GM12874 (cell line): ENCODE data around the gene PTPRG.

ENCODE experiments used
- TF ChIP-seq, protein P1 (sequence below): IDR thresholded peaks from 2 replicates; pipeline ENCODE4 v1.5.1; 2011; ENCODE audit warnings: low read depth, mild to moderate bottlenecking, control low read depth, low read length, moderate library complexity; ENCODE audit not compliant: insufficient read depth

PTPRG gene

DNA sequence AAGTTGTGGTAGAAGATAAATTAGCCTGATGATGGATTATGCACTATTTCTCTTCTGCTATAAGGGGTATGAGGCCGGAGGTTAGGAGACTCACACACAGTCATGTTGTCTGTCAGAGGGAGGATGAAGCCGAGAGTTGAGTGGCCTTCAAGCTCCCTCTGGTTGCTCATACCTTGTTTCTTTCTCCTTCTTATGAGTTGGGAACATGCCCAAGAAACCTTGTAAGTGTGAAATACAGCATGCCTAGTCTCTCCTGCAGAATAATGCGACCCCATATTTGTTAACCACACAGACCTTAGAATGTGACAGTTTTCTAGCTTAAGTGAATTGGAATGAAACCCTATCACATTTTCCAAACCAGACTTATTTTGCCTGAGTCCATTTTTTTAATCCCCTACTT lies 366.7 kb downstream of the PTPRG start:
- TF ChIP-seq, protein P1, sequence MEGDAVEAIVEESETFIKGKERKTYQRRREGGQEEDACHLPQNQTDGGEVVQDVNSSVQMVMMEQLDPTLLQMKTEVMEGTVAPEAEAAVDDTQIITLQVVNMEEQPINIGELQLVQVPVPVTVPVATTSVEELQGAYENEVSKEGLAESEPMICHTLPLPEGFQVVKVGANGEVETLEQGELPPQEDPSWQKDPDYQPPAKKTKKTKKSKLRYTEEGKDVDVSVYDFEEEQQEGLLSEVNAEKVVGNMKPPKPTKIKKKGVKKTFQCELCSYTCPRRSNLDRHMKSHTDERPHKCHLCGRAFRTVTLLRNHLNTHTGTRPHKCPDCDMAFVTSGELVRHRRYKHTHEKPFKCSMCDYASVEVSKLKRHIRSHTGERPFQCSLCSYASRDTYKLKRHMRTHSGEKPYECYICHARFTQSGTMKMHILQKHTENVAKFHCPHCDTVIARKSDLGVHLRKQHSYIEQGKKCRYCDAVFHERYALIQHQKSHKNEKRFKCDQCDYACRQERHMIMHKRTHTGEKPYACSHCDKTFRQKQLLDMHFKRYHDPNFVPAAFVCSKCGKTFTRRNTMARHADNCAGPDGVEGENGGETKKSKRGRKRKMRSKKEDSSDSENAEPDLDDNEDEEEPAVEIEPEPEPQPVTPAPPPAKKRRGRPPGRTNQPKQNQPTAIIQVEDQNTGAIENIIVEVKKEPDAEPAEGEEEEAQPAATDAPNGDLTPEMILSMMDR = no peak

DNA sequence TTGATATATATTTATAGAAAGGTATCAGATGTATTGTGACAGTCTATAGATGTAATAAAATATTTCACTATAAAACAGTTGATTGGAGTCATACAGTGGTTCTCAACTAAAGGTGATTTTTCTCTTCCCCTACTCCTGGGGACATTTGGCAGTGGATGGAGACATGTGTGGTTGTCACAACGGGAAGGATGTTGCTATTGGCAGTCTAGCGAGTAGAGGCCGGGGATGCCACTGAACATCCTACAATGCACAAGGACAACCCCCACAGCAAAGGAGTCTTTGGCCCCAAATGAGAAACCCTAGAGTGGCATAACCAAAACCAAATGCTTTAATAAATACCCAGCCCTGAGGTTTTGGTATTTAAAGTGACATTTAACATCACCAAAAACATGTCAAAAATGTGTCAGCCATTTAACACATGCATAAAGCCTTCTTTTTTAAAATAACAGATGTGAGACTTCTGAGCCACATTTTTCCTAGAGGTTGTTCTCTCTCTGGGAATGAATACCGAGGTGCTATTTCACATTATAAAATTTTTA lies 367.5 kb downstream of the PTPRG start:
- TF ChIP-seq, protein P1 = no peak

DNA sequence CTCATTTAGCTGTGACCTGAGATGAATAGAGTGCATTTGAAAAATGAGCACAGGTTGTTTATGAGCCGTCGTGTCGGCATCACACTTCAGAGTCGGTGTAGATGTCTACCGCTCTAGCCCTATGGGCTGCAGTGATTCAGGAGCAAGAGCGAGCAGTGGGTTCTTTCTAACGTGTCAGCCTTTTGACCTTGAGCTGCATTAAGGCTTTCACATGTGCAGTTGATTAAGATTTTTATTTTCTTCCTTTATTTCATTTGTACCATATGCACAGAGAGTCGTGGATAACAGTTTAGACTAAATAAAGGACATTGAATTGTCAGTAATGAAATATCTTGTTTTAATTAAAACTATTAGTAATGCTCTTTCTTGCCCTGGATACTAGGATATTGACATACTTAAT lies 368.2 kb downstream of the PTPRG start:
- TF ChIP-seq, protein P1 = no peak

DNA sequence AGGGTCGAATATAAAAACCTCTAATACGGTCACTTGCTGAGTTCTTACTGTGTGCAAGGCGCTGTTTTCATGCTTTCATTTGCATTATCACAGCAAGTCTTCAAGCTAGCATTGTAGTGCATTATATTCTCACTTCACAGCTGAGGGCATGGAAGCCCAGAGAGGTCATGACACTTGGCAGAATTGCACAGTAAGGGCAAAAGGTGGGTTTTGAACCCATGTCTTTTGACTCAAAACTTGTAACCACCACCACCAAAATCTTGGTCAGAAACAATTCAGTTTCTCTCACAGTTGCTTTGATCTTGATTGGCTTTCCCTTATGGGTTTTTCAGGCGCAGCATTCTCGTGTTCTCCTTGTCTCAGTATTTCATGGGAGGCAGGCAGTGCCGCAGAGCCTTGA lies 371.1 kb downstream of the PTPRG start:
- TF ChIP-seq, protein P1 = no peak

DNA sequence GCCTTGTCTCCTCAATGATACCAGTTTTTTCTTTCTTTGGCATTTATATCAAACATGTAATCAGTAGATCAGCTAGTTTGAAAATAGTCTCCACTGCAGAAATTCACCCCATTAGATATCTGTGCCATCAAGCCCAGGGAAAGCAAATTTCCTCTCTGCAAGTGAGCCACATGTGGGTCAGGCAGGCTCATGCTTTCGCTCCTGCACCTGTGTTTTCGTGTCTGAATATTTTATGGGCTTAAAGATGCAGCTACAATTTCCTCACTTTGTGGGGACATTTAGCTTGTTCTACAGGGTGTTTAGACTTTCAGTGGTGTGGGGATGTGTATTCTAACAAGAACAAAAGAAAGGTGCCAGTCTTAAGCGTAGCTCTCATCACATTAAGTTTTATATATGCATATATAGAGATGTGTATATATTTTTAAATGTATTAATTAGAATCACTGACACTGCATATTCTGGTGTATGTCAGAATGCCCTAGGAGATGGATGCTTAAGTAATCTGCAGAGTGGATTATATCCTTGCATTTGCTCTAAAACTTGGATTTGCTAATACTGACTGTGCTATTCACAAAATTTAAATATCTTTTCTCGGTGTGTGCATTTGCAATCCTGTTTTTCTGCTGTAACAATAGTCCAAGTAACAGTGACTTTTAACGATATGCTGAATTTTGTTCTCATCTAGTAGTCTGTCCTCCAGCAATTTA lies 372.6 kb downstream of the PTPRG start:
- TF ChIP-seq, protein P1 = no peak

DNA sequence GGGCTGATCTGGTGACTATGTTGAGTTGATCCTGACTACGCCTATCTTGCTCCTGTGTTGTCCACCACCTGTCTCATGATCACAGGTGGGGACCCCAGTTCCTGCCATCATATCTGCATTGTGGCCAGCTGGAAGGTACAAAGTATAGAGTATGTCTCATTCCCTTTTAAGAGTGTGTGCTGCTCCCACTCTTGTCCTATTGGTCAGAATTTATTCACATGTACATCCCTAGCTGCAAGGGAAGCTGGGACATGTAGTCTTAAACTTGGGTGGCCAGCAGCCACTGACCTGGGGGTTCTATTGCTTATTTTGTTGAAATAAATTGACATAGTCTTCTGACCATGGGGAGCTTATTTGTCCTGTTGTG lies 373.1 kb downstream of the PTPRG start:
- TF ChIP-seq, protein P1 = no peak

DNA sequence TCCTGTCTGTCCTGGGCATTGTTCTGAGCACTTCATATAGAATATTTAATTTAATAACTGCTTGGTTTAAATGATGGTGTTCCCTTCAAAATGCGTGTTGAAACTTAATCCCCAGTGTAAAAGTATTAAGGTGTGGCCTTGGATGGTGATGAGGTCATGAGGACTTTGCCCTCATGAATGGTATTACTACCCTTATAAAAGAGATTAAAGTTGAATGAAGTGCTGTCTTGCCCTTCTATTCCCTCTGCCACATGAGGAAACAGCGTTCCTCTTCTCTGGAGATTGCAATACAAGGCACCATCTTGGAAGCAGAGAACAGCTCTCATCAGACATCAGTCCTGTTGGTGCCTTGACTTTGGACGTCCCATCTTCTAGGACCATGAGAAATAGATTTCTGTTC lies 374.4 kb downstream of the PTPRG start:
- TF ChIP-seq, protein P1 = no peak
